Activated CD8-positive, alpha-beta memory T cell treated with anti-CD3 and anti-CD28 coated beads for 1 hour (primary cell): ENCODE measurements around the gene YIPF3.
"Not testable (repeated sequence)": the region's sequence is repeated elsewhere in the genome, so short reads cannot be mapped to it uniquely, and the experiment has no call there.

Source experiments
- DNase-seq, 2 donors: peaks; one replicate each; pipeline ENCODE4 v3.0.0-alpha.2; 2020; ENCODE audit warnings: low read depth in 1 of 2; ENCODE audit errors: extremely low read depth in 1 of 2

Gene YIPF3

DNA sequence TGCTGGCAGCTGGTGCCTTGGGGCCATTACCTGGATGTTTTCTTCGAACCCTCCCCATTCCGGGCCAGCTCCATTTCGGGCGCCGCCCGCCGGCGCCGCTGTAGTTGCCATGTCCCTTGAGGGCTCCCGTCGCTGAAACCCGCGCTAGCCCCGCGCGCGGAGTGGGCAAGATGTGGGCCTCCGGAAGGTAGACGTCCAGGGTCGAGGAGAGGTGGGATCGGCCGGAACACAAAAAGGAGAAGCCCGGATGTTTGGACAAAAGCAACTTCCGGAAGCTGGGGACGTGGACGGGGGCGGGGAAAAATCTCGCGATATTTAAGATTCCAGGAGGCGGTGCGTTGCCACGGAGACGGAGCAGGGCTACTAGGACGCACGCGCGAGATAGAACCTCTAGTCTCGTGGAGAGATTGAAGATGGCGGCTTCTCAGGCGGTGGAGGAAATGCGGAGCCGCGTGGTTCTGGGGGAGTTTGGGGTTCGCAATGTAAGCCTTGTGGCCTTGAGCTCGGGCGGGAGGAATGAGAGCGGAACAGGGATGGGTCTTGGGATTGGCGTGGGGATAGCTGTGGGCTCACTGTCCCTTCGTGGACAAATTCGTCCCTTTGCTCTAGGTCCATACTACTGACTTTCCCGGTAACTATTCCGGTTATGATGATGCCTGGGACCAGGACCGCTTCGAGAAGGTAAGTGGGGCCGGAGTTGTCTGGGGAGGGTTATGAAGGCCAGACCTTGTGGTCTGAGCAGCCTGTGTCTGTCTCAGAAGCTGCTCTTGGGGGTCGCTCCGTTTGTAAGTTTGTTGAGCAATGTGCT is at the start of gene YIPF3, which contains the start of gene POLR1C:
Gene YIPF3, minus strand, starts transcription at position 230 of the 808 bp plus-strand sequence. Its CDS starts 119 bp downstream, at position 111.
Gene POLR1C, plus strand, starts transcription at position 393 of the 808 bp plus-strand sequence. Its CDS starts 21 bp downstream, at position 414.
- DNase-seq, result peak; percentile 93 to 96

DNA sequence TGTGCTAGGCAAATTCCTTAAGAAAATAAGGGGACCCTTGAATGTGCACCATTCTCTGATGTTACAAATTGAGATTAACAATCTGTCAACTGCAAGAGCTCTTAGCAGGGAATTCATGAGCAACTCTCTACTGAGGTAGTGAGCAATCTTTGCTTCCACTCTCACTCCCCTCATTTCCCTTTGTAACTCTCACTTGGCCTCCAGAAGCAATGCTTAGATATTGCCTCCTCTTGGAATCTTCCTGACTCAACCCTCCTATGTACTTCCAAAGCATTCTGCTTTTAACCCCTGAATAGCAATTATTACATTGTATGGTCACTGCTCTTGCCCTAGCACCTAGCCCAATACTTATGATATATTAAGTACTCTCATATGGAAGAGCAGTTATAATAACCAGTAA is 42.6 kb upstream of the YIPF3 start:
- no peak for DNase-seq

DNA sequence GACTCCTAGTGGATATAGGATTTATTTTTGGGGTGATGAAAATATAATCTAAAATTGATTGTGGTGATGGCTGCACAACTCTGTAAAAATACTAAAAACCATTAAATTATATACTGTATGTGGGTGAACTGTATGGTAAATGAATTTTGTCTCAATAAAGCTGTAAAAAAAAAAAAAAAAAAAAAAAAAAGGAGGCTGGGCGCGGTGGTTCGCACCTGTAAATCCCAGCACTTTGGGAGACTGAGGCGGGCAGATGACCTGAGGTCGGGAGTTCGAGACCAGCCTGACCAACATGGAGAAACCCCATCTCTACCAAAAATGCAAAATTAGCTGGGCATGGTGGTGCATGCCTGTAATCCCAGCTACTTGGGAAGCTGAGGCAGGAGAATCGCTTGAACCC is 40.9 kb upstream of the YIPF3 start:
- DNase-seq, result not testable (repeated sequence)

DNA sequence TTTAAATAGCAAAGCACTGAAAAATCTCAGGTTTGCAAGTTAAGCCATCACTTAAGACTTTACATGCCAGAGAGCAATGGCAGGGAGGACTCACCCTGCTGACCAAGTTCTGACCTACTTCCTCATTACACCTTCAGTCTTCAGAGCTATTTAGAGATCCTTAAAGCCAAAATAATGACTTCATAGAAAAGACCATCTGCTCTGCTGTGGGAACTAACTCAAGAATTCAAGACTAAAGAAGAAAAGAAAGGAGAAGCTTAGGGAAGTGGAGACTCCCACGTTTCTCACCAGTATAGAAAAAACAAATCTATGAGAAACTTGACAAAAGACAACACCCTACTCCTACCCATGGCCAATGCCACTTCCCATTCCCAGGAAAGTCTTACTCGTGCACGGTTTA is 30.5 kb upstream of the YIPF3 start:
- no peak for DNase-seq

DNA sequence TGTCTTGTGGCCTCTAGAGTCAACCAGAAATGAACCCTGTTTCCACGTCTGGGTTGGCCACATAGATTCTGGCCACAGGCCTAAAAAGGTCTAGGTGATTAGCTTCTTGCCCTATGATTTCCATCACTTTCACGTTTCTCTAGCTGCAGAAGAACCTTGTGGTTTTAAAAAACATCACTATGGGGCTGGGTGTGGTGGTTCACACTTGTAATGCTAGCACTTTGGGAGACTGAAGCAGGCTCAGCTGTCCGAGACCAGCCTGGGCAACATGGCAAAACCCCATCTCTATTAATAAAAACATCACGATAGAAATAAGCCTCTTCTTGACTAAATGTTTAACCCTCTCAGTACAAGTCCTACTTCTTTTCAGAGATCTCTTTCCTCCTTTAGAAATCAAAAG is 27.7 kb upstream of the YIPF3 start:
- DNase-seq, result no peak

DNA sequence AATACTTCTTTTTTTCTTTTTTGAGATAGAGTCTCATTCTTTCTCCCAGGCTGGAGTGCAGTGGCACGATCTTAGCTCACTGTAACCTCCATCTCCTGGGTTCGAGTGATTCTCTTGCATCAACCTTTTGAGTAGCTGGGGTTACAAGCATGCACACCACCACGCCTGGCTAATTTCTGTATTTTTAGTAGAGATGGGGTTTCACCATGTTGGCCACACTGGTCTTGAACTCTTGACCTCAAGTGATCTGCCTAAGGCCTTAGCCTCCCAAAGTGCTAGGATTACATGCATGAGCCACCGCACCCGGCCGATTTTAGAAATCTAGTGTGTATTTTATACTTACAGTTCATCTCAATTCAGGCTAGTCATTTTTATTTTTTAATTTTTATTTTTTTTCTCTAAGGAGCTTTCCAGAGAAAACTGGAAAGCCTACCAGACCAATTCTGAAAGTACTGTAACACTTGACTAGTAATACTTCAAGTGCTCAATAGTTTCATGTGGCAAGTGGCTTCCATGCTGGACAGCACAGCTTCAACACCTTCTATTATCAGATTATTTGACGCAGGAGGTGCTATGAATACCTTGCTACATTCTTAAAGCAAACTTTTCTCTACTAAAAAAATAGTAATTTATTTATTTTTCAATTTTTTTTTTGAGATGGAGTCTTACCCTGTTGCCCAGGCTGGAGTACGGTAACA is 25.2 kb upstream of the YIPF3 start:
- no peak for DNase-seq

DNA sequence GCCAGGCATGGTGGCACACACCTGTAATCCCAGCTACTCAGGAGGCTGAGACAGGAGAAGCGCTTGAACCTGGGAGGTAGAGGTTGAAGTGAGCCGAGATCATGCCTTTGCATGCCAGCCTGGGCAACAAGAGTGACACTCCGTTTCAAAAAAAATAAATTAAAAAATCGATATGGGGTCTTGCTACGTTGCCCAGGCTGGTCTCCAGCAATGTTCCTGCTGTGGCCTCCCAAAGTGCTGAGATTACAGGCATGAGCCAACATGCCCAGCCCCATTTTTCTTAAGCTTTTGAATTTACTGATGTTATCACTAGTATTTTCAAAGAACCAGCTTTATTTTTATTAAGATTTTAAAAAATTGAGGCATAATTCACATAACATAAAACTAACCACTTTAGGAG is 23.8 kb upstream of the YIPF3 start:
- no peak for DNase-seq

DNA sequence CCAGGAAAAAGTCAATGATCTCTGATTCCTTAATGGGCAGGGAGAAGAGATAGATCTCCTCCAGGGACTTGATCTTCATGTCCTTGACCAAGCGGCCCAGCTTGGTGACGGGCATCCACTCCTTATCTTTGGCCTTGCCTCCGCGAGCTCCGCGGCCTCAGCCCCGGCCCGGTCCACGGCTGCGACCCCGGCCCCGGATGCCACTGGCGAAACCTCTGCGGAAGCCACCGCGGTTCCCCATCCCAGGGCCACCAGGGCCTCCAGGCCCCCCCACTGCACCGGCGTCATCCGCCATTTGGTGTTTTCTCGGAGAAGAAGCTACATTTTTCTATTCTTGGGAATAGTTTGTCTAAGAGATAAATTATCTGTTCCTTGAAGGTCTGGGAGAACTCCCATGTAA is 22.7 kb upstream of the YIPF3 start:
- not testable (repeated sequence) for DNase-seq

DNA sequence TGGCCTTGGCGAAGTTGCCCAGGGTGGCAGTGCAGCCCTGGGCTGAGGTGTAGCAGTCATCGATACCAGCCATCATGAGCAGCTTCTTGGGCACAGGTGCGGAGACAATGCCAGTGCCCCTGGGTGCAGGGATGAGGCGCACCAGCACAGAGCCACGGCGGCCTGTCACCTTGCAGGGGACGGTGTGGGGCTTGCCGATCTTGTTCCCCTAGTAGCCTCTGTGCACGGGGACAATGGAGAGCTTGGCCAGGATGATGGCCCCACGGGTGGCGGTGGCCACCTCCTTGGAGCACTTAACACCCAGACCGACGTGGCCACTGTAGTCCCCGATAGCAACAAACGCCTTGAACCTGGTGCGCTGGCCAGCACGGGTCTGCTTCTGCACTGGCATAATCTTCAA is 22.3 kb upstream of the YIPF3 start:
- DNase-seq, result not testable (repeated sequence)

DNA sequence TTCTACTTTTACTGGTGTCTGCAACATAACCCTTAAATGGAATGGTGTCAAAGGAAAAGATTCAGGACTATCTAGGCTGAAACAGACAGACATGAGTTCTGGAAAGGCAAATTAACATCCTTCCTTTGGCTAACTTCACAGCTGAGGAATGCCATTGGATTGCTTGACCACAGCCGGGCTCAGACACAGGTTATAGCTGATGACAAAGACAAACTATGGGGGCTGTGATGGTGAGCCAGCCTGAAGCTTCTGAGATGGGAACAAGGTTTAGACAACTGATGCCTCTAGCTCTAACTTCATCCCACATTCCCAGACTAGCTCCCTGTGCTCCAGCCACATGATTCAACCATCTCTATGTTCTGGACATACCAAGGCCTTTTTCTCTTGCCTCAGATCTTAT is 15.5 kb upstream of the YIPF3 start:
- no peak for DNase-seq

DNA sequence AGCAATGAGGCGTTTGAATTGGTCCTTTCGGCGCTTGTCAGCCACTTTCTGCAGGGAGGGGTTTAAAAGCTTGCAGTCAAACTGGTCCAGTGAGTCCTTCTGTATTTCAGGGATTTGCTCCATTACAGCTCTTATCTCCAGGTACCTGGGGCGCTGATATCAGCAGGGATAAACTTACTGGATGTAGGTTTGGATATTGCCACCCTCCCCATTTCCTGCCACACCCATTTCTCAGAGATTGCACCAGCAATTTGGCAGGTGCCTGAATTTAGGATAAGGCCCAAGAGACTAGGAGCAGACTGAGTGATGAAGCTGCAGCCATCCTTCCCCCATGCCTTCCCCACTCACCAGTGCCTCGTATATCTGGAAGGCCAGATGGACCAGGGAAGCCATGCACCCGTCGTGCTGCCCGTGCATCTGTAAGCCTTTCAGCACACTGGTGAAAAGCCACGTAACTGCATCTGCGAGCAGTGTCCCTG is 7.8 kb upstream of the YIPF3 start:
- no peak for DNase-seq

DNA sequence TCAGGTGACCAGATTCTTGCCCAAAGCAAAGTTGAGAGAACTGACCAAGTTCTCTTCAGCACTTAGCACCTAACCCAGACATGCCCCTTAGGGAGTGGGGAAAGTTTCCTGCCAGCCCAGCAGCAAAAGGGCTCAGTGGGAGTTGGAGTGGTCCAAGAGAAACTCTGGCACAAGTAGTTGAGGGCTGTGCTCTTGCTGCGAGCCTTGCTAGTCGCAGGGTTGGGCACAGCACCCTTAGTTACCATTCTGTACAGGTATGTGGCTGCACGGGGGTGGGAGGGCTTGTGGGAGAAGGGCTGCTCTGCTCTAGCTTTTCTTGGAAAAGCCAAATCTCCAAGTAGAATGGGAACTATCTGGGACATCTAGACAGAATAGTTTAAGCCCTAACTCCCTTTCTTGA is 6.6 kb upstream of the YIPF3 start:
- no peak for DNase-seq

DNA sequence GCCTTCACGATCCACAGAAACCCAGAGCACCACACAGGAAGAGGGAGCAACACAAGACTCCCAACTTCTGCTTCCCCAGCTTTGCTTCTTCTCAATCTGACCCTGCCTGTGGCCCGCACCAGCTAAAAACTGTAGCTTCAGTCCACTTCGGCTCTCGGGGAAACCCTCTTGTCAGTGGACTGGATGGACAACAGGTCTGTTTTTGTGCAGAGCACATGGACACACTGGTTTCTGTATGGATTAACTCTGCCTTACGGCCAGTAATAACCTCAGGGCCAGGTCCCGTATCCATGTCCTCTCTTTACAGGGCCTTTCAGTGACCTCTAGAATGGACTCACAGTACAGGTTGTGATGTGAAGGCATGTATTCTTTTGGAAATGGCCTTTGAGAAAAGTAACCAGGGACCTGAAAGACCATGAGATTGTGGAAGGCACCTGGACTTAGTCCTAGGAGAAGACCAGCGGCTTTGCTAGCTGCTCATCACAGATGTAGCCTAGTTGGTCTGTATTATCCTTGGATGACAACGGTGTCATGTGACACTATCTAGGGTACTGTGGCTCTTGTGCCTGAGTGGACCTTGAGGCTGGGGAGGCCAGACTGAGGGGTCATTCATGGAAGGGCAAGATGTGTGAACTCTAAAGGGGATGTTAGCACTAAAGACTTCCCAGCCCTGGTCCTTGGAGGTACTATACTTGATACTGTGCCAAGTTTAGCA is 6.0 kb upstream of the YIPF3 start:
- DNase-seq, result no peak

DNA sequence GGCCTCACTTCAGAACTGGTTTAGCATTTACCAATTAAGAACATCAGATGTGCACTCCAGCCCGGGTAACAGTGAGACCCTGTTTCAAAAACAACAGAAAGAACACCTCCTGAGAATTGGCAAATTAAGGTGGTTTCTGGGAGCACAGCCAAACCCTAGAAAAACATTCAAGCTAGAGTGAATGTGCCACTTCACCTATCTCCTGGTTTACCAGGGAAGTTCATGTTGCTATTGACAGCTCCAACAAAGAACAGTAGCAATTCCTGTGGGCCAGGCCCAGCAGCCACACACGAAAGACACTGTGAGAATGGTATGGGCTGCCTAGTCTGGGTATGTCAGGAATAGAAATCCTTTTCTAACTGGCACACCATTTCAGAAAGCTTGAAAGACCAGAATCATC is 5.1 kb upstream of the YIPF3 start:
- no peak for DNase-seq

DNA sequence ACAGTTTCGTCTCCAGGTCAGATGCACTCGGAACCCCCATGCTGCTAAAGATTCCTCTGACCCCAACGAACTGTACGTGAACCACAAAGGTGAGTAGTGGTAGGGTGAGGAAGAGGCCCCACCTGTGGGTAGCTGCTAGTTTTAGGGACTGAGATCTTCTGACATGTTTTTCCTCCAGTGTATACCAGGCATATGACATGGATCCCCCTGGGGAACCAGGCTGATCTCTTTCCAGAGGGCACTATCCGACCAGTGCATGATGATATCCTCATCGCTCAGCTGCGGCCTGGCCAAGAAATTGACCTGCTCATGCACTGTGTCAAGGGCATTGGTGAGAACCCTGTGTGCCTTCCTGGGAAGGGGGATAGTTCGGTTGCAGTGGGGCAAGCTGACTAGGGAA is 3.4 kb upstream of the YIPF3 start:
- DNase-seq, result no peak

DNA sequence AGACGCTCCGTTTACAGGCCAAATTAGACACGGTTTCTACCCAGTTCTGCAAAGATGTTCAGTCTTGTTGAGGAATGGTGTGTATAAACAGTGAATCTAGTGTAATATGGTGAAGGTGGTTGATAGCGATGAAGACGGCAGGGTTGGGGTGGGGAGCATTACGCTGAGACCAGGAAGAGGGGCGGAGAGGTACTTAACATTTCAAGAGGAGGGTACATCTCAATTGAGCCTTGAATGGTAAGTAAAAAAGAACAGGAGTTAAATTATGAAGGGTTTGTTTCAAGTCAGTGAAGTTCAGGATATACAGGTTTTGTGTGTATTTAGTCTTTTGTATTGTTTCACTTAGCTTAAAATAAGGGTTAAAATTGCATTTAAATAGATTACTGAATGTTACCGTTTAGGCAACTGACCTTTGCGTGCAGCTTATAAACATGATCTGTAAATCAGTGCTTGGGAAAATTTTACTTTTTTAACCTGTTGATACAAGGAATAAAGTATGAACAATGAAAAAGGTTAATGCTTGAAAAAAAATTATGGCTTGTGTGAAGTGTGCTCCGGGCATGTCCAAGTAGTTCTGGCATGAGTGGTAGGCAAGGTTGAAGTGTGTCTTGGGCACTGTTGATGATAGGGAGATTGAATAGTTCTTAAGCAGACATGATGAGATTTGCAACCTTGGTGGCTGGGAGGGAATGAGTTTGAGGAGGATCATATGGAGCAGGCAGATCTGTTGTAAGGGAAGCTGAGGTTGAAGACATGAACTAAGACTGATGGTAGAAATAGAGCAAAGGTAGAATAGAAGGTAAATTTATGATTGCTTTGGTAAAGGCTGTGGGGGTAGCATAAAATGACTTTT is 1.0 kb upstream of the YIPF3 start:
- DNase-seq, result no peak

DNA sequence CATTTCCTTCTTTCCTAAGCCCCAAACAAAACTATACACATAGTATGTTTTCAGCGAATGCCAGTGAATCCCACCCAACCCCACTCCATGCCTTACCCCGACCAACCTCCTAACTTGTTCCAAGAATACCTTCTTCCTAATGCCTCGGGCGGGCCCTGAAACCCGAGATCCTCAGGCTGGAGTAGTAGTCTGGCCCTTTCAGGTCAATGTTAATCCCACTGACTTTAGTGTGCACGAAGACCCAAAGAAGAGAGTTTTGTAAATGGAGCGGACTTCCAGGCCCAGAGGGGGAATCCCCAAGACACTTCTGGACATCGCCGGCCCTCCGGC is 394 bp downstream of the YIPF3 start:
- DNase-seq, result no peak

DNA sequence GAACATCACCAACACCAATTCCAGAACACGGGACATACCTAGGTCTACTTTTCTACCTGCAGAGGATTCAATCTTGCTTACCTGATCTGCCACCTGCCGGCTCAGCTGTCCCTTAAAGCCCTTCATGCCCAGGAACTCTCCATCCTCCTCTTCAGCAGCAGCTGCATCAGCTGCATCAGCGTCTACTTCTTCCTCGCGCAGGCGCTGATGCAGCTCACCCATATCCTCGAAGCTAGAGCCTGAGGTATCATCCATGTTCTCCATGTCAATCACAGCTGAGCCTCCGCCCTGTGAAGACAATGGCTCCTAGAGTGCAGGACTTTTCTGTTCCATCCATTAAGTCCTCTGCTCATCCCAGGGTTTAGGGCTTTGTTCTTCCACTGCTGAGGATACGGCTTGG is 918 bp downstream of the YIPF3 start:
- DNase-seq, result no peak

DNA sequence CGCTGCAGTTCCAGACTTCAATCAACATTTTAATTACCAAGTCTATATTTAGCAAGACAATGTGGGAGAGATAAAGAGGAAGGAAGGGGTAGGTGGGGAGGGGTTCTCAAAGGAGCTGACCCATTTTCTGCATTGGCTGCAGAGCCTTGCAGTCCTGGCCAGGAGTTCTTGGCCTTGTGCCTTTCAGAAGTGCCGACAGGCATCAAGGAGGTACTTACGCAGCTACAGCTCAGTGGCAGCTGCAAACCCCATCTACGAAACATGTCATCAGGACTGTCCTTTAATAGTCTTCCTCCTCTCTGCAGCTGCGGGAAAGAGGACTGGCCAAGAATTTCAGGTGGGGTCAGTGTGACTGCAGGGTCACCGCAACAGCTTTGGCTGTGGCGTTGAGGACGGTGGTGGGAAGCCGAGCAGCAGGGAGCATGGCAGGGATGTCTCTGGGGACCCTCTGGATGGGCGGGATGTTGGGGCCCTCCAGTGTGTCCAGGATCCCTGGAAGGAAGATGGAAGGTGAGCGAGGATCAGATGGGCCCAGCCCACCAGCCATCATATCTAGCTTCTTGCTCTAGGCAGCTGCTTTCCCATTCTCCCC is 4.8 kb downstream of the YIPF3 start:
- no peak for DNase-seq

DNA sequence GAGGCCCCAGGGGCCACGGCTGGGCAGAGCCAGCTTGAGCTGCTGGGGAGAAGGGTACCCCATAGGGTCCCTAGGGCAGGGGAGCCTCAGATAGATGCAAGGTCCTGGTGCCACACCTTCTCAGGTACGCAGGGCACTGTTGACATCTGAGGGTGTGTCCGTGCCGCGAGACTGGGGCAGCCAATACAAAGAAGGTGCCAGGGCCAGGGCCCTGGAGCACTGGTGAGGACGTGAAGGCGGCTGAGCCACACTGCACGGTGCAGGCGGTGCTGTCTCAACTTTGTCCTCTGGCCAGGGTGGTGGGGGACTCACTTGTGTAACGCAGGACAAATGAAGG is 5.9 kb downstream of the YIPF3 start:
- DNase-seq, result no peak
